ENCODE data around the gene MGAT3. TPM values are rescaled to one million over a fixed set of nuclear protein-coding genes. Genes with fewer than 3 reads are reported as not detected.

MGAT3 gene
- total RNA-seq, 1 donor from 2014 or later, result 3.2 TPM

DNA sequence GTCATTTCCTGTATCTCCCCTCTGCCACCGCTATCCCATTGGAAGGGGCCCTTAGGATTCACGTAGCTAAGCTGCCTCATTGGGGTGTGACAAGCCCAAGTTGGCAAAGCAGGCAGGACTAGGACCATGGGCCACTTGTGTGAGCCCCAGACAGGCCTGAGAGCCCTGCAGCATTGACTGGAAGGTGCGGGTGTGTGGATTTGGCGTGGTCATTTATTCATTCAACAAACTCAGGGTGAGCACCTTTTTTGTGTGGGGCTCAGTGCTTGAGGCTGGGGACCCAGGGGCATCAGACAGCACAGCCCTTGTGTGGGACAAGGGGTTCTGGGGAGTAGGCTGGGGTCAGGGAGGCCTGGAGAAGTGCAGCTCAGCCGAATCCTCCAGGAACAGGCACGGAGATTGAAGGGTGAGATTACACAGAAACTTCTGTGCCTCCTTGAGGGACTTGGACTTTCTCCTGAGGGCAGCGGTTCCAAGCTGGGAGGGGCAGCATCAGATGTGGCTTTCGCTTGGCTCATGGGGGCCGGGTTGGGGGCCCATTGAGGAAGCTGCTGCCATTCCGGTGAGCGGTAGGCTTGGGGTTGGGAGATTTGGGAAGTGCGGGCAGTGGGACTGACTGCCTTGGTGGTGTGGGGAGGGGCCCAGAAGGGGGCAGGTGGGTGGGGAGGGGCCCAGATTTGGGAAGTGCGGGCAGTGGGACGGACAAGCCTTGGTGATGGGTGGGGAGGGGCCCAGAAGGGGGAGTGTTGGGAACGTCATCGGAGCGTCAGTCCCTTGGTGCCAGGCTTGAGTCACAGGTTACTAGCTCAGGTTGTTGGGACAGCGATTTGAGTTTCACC, 11.9 kb downstream of the MGAT3 start:
- intact Hi-C loops (cut with micrococcal nuclease), result no loop called here
- H3K4me3 ChIP-seq, result no peak overlapping the region
- no peak for TF ChIP-seq CTCF (IDR thresholded peaks at IDR 0.05; ENCODE audit: borderline replicate concordance)
- H3K4me1 ChIP-seq, result peaks cover 95% of the 10 kb centered on the region
- no peaks in the 10 kb centered on the region for H3K9me3 ChIP-seq (replicated peaks)
- peak overlapping the region; percentile 89 for H3K27ac ChIP-seq (replicated peaks)
- no peak for DNase-seq
- H3K36me3 ChIP-seq, result no peaks in the 10 kb centered on the region
- H3K27me3 ChIP-seq (ENCODE audit: low read depth), result peaks cover 11% of the 10 kb centered on the region

- TF ChIP-seq CTCF (IDR thresholded peaks at IDR 0.05; ENCODE audit: borderline replicate concordance), result no peak
- Histone ChIP-seq H3K27me3 (ENCODE audit: low read depth) (peaks cover 11% of the 10 kb centered on the region), H3K36me3 (no peaks in the 10 kb centered on the region), H3K9me3 (replicated peaks) (no peaks in the 10 kb centered on the region), H3K4me1 (peaks cover 95% of the 10 kb centered on the region), H3K4me3 (no peak overlapping the region), H3K27ac (replicated peaks) (peak overlapping the region; percentile 89)
- intact Hi-C loops (cut with micrococcal nuclease), result no loop called here
- no peak for DNase-seq
Observed at GRCh38 chr22:39469326-39469680, 12.5 kb downstream of the MGAT3 start.

DNA sequence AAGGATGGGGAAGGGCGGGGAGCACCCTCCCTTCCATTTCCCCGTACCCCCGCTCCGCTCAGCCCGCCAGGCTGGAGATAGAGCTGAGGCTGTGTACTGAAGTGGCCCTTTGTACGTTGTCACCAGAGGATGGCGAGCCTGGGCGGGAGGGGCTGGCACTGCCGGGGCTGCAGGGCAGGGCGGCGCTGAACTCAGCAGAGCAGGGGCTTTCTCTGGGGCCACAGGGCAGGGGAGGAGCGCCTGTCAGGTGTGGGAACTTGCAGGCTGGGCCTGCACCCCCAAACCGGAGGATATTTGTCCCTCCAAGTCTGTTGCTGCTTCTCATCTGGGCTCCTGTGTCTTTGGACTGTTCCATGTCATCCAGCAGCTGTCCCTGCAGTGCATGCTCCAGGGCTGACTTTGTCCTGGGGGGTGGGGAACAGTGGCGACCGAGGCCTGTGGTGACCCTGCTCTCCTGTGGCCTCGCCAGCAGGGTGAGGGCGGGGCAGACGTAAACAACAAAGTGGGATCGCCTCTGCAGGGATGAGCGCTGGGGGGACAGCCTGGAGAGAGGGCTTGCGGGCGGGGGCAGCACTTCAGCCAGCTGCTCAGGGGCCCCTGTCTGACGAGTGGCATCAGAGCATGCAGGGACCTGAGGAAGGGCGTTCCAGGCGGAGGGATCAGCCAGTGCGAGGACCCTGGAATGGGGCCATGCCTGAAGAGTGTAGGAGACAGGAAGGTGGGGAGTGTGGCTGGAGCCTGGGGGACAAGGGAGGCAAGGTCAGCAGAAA, 13.1 kb downstream of the MGAT3 start:
- peaks cover 95% of the 10 kb centered on the region for H3K4me1 ChIP-seq
- no peak for TF ChIP-seq CTCF (IDR thresholded peaks at IDR 0.05; ENCODE audit: borderline replicate concordance)
- no peak for DNase-seq
- H3K4me3 ChIP-seq, result no peak overlapping the region
- intact Hi-C loops (cut with micrococcal nuclease), result no loop called here
- no peaks in the 10 kb centered on the region for H3K36me3 ChIP-seq
- peaks cover 11% of the 10 kb centered on the region for H3K27me3 ChIP-seq (ENCODE audit: low read depth)
- H3K9me3 ChIP-seq (replicated peaks), result no peaks in the 10 kb centered on the region
- H3K27ac ChIP-seq (replicated peaks), result peak overlapping the region; percentile 89

- no peak overlapping the region for H3K4me3 ChIP-seq
- no peaks in the 10 kb centered on the region for H3K9me3 ChIP-seq (replicated peaks)
- no peaks in the 10 kb centered on the region for H3K36me3 ChIP-seq
- H3K27ac ChIP-seq (replicated peaks), result peak overlapping the region; percentile 89
- peaks cover 11% of the 10 kb centered on the region for H3K27me3 ChIP-seq (ENCODE audit: low read depth)
- TF ChIP-seq CTCF (IDR thresholded peaks at IDR 0.05; ENCODE audit: borderline replicate concordance), result no peak
- DNase-seq, result no peak
- H3K4me1 ChIP-seq, result peaks cover 94% of the 10 kb centered on the region
- intact Hi-C loops (cut with micrococcal nuclease), result no loop called here
Observed at GRCh38 chr22:39470451-39471291, 13.9 kb downstream of the MGAT3 start.

Data from left ventricle myocardium inferior (tissue), 1 donor.